Measurements from ENCODE around the gene NCBP2L.
"Not testable (repeated sequence)": the region's sequence is repeated elsewhere in the genome, so short reads cannot be mapped to it uniquely, and the experiment has no call there.

NCBP2L gene

DNA sequence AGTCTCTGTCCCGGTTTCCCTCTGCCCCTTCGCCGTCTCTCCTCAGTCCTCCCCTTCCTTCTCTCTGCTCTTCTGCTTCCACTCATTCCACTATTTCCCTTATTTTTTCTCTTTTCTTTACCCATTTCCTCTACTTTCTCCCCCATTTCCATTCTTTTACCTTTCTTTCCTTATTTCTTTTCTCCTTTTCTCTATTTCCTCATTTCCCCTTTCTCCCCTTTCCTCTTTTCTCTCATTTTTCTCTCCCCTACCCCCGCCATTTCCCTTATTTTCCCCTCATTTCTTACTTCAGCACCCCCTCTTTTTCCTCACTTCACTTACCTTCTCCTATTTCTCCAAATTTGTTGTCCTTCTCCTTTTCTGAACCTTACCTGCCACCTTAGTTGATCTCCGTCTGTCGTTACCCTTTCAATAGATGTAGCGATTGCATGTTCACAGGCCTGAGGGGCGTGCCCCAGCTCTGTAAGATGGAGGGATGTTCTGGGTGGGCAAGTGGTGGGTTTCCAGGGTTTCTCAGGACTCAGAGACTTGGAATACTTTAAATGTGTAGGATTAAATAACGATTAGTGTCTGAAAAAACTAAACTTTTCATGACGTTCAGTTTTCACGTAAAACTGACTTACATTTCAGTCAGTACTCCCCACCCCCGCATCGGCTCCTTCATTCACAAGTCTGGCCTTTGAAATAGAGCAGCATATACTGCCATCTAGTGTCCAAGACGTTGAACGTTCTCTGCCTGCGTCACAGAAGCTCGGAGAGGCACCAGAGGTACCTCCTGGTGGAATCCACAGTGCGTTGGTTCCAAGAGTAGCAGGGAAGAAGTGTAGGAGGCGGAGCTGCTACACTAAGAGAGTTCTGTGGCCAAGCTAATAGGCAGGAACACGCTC lies 641 bp upstream of the NCBP2L start:
- TF ChIP-seq, protein P1, sequence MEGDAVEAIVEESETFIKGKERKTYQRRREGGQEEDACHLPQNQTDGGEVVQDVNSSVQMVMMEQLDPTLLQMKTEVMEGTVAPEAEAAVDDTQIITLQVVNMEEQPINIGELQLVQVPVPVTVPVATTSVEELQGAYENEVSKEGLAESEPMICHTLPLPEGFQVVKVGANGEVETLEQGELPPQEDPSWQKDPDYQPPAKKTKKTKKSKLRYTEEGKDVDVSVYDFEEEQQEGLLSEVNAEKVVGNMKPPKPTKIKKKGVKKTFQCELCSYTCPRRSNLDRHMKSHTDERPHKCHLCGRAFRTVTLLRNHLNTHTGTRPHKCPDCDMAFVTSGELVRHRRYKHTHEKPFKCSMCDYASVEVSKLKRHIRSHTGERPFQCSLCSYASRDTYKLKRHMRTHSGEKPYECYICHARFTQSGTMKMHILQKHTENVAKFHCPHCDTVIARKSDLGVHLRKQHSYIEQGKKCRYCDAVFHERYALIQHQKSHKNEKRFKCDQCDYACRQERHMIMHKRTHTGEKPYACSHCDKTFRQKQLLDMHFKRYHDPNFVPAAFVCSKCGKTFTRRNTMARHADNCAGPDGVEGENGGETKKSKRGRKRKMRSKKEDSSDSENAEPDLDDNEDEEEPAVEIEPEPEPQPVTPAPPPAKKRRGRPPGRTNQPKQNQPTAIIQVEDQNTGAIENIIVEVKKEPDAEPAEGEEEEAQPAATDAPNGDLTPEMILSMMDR (IDR thresholded peaks at IDR 0.05; ENCODE audit: borderline replicate concordance, control extremely low read depth, extremely low read depth, insufficient read depth, missing control alignments) = peak; percentile 68
- in situ Hi-C loops (cut with MboI; ENCODE audit: low sequenced_read_pairs, unreplicated experiment) = loop anchor here (10.0 to 25.0 kb wide), 2 partner anchors 112 to 240 kb away; no protein-coding TSS in a partner anchor
- DNase-seq (ENCODE audit: low spot score) = peak; percentile 77

DNA sequence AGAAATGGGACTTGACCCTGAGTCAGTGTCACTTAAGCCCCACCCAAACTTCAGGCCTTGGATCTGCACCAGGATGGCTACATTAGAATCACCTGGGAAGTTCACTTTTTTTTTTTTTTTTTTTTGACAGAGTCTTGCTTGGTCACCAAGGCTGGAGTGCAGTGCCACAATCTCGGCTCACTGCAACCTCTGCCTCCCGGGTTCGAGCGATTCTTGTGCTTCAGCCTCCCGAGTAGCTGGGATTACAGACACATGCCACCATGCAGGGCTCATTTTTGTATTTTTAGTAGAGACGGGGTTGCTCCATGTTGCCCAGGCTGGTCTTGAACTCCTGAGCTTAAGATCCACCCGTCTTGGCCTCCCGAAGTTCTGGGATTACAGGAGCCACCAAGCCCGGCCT lies 3.0 kb downstream of the NCBP2L start:
- DNase-seq (ENCODE audit: low spot score) = no peak
- TF ChIP-seq, protein P1 (IDR thresholded peaks at IDR 0.05; ENCODE audit: borderline replicate concordance, control extremely low read depth, extremely low read depth, insufficient read depth, missing control alignments) = no peak
- in situ Hi-C loops (cut with MboI; ENCODE audit: low sequenced_read_pairs, unreplicated experiment) = loop anchor here (25.0 kb wide), 1 partner anchor 243 kb away; no protein-coding TSS in a partner anchor

DNA sequence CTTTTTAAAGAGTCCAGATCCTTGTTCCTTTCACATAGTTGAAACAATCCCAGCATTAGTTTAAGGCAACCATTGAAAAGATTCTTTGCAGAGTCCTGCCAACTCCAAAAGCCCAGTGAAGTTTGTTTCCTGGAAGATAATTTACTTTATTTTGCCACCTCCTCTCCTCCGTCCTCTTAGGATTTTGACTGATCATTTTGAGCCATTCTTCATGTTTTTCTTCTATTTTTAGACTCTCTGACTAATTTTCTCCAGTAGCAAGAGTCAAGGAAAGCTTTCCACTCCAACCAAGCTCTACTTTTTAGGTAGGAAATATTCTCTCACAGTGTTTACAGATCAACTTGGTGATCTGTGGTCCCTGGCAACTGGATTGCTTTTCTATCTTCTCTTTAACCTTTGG lies 10.3 kb downstream of the NCBP2L start:
- TF ChIP-seq, protein P1 (IDR thresholded peaks at IDR 0.05; ENCODE audit: borderline replicate concordance, control extremely low read depth, extremely low read depth, insufficient read depth, missing control alignments) = no peak
- in situ Hi-C loops (cut with MboI; ENCODE audit: low sequenced_read_pairs, unreplicated experiment) = loop anchor here (25.0 kb wide), 1 partner anchor 251 kb away; no protein-coding TSS in a partner anchor
- DNase-seq (ENCODE audit: low spot score) = no peak

DNA sequence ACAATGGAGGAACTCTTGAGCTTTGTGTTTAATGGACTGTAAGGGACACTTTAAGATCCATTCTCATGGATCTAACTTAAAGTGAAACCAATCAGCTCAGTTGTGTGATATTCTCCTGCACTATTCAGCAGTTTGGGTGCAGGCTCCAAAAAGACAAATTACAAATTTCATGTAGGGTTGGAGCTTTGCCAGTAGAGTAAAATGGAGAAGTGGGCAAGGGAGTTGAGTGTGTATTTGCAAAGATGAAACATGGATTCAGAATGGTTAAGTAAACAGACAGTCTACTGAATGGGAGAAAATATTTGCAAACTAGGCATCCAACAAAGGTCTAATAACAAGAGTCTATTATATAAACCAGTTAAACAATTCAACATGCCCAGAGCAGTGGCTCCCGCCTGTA lies 26.9 kb downstream of the NCBP2L start:
- TF ChIP-seq, protein P1 (IDR thresholded peaks at IDR 0.05; ENCODE audit: borderline replicate concordance, control extremely low read depth, extremely low read depth, insufficient read depth, missing control alignments) = no peak
- in situ Hi-C loops (cut with MboI; ENCODE audit: low sequenced_read_pairs, unreplicated experiment) = no loop called here
- DNase-seq (ENCODE audit: low spot score) = no peak

DNA sequence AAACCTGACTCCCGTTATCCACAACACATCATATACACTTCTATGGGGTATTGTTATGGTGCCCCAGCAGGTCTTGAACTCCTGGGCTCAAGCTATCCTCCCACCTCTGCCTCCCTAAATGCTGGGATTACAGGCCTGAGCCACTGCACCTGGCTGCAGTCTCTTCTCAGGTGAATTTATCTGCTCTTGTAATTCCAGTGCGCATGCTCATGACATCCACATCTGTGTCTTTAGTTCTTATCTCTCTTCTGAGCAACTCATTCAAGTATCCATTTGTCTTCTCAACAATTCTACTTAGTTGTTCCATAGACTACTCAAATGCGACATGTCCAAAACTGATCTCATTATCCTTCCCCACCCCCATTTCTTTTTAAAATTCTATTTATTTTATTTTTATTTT lies 27.6 kb downstream of the NCBP2L start:
- TF ChIP-seq, protein P1 (IDR thresholded peaks at IDR 0.05; ENCODE audit: borderline replicate concordance, control extremely low read depth, extremely low read depth, insufficient read depth, missing control alignments) = no peak
- in situ Hi-C loops (cut with MboI; ENCODE audit: low sequenced_read_pairs, unreplicated experiment) = no loop called here
- no peak for DNase-seq (ENCODE audit: low spot score)

DNA sequence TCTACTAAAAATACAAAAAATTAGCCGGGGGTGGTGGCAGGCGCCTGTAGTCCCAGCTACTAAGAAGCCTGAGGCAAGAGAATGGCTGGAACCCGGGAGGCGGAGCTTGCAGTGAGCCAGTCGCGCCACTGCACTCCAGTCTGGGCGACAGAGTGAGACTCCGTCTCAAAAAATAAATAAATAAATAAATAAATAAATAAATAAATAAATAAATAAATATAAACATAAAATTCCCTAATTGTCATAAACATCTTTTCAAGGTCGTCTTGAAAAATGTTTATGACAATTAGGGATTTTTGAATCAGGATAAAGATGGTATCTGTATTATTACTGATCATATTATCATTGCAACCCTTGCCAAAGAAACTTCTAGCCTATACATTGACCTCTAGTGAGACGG lies 32.5 kb downstream of the NCBP2L start:
- in situ Hi-C loops (cut with MboI; ENCODE audit: low sequenced_read_pairs, unreplicated experiment); DNase-seq (ENCODE audit: low spot score): not testable (repeated sequence)

DNA sequence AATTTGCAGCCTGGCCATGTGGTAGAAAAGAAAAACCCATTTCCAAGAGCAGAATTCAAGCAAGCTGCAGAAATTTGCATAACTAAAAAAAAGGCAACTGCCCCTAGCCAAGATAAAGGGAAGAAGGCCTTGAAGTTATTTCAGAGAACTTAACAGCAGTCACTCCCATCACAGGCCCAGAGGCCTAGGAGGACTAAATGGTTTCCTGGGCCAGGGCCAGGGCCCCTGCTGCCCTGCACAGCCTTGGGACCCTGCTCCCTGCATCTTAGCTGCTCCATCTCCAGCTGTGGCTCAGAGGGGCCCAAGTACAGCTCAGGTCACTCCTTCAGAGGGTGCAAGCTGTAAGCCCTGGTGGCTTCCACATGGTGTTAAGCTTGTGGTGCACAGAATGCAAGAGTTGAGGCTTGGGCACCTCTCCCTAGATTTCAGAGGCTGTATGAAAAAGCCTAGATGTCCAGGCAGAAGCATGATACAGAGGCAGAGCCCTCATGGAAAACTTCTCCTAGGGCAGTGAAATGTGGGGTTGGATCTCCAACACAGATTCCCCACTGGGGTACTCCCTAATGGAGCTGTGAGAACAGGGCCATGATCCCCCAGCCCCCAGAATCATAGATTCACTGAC lies 41.5 kb downstream of the NCBP2L start:
- TF ChIP-seq, protein P1 (IDR thresholded peaks at IDR 0.05; ENCODE audit: borderline replicate concordance, control extremely low read depth, extremely low read depth, insufficient read depth, missing control alignments) = no peak
- no peak for DNase-seq (ENCODE audit: low spot score)
- in situ Hi-C loops (cut with MboI; ENCODE audit: low sequenced_read_pairs, unreplicated experiment) = no loop called here

Data from GM13976 (cell line).